Trophoblast cell (in vitro differentiated cells and primary cell): Measurements from ENCODE around the gene ID2.

Experiments used
- DNase-seq, 2 donors: peaks; one replicate each; pipeline ENCODE4 v3.0.0-alpha.2; 2016
- H2AFZ ChIP-seq: 2 replicates; pipeline ENCODE4 v1.6.1; 2013; ENCODE audit warnings: low read length, moderate library complexity, mild to moderate bottlenecking; ENCODE audit not compliant: insufficient read depth, poor library complexity
- H2AK5ac ChIP-seq: 2 replicates; pipeline ENCODE4 v1.6.1; 2013; ENCODE audit warnings: mild to moderate bottlenecking, low read length
- H2BK120ac ChIP-seq: 2 replicates; pipeline ENCODE4 v1.6.1; 2013; ENCODE audit warnings: low read length, mild to moderate bottlenecking, moderate library complexity; ENCODE audit not compliant: insufficient read depth, poor library complexity
- H2BK12ac ChIP-seq: 2 replicates; pipeline ENCODE4 v1.6.1; 2013; ENCODE audit warnings: mild to moderate bottlenecking, low read length, moderate library complexity
- H2BK5ac ChIP-seq: 2 replicates; pipeline ENCODE4 v1.6.1; 2013; ENCODE audit warnings: low read length, low read depth, moderate library complexity, mild to moderate bottlenecking; ENCODE audit not compliant: poor library complexity
- H3K14ac ChIP-seq: 2 replicates; pipeline ENCODE4 v1.6.1; 2013; ENCODE audit warnings: mild to moderate bottlenecking, low read length
- H3K18ac ChIP-seq: 2 replicates; pipeline ENCODE4 v1.6.1; 2013; ENCODE audit warnings: mild to moderate bottlenecking, low read length
- H3K23ac ChIP-seq: 2 replicates; pipeline ENCODE4 v1.6.1; 2013; ENCODE audit warnings: low read length
- H3K27ac ChIP-seq: 2 replicates; pipeline ENCODE4 v1.5.1; 2013; ENCODE audit warnings: low read depth, mild to moderate bottlenecking, inconsistent platforms, low read length, moderate library complexity
- H3K27me3 ChIP-seq: 2 replicates; pipeline ENCODE4 v1.6.1; 2013; ENCODE audit warnings: inconsistent platforms, mild to moderate bottlenecking, low read length, moderate library complexity; ENCODE audit not compliant: insufficient read depth
- H3K36me3 ChIP-seq, 2 experiments: 1 replicate in 1 of 2; 2 replicates in 1 of 2; pipeline ENCODE4 v1.6.1; 2013; ENCODE audit warnings: low read length in 2 of 2, mild to moderate bottlenecking in 2 of 2, moderate library complexity in 1 of 2; ENCODE audit not compliant: insufficient read depth in 2 of 2, control insufficient read depth in 1 of 2
- H3K4ac ChIP-seq: 2 replicates; pipeline ENCODE4 v1.6.1; 2013; ENCODE audit warnings: low read depth, mild to moderate bottlenecking, low read length, moderate library complexity
- H3K4me1 ChIP-seq, 2 experiments: 1 replicate in 1 of 2; 2 replicates in 1 of 2; pipeline ENCODE4 v1.6.1; 2013; ENCODE audit warnings: low read length in 2 of 2, mild to moderate bottlenecking in 2 of 2, moderate library complexity in 1 of 2; ENCODE audit not compliant: insufficient read depth in 2 of 2, control insufficient read depth in 1 of 2
- H3K4me2 ChIP-seq: 2 replicates; pipeline ENCODE4 v1.6.1; 2013; ENCODE audit warnings: inconsistent platforms, mild to moderate bottlenecking, low read length, moderate library complexity
- H3K4me3 ChIP-seq: 2 replicates; pipeline ENCODE4 v1.5.1; 2013; ENCODE audit warnings: mild to moderate bottlenecking, low read depth, low read length, inconsistent platforms
- H3K79me1 ChIP-seq: one replicate; pipeline ENCODE4 v1.6.1; 2013; ENCODE audit warnings: low read length
- H3K79me2 ChIP-seq: 2 replicates; pipeline ENCODE4 v1.6.1; 2013; ENCODE audit warnings: low read length, mild to moderate bottlenecking; ENCODE audit not compliant: control insufficient read depth, insufficient read depth, poor library complexity
- H3K9ac ChIP-seq: 2 replicates; pipeline ENCODE4 v1.6.1; 2013; ENCODE audit warnings: mild to moderate bottlenecking, low read length
- H3K9me3 ChIP-seq: 2 replicates; pipeline ENCODE4 v1.6.1; 2013; ENCODE audit warnings: low read depth, mild to moderate bottlenecking, control low read depth, inconsistent platforms, low read length; ENCODE audit not compliant: insufficient read depth
- H4K12ac ChIP-seq: 2 replicates; pipeline ENCODE4 v1.6.1; 2013; ENCODE audit warnings: low read depth, mild to moderate bottlenecking, low read length, moderate library complexity
- H4K8ac ChIP-seq: 2 replicates; pipeline ENCODE4 v1.6.1; 2013; ENCODE audit warnings: low read depth, mild to moderate bottlenecking, low read length, moderate library complexity
- H4K91ac ChIP-seq: one replicate; pipeline ENCODE4 v1.6.1; 2013; ENCODE audit warnings: low read depth, mild to moderate bottlenecking, low read length, moderate library complexity
- WGBS: extraction: QIAGEN DNeasy Blood & Tissue Kit; methylation state at CpG from one replicate; pipeline ENCODE4 v1.1.7; 2013; ENCODE audit warnings: missing lambda C conversion rate; ENCODE audit not compliant: insufficient read length, insufficient coverage; ENCODE audit errors: extremely low coverage; 5-methylcytosine and 5-hydroxymethylcytosine counted together

ID2 gene

DNA sequence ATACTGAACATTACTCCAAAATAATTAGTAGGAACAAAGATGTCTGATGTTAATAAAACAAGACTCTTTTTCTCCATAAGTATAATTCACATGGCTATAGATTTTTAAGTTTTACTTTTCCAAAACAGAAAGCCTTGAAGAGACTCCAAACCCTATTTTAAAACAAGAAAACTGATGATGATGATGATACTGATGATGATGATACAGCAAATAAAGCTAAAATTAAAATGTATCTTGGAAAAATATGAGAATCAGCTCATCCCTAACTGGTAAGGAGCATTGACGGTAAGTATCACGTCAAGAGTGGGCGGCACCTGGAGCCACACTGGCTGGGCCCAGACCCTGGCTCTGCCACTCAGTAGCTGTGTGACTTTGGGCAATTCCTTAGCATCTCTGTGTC is 39.6 kb downstream of the ID2 start:
- H3K14ac ChIP-seq: no peak overlapping the region
- H3K79me2 ChIP-seq: no peaks in the 10 kb centered on the region
- no peak overlapping the region for H2AFZ ChIP-seq
- H3K27ac ChIP-seq: no peak overlapping the region
- no peak overlapping the region for H3K4me3 ChIP-seq
- H2BK12ac ChIP-seq: no peak overlapping the region
- H3K4me1 ChIP-seq: no peaks in the 10 kb centered on the region
- H3K18ac ChIP-seq: no peak overlapping the region
- no peak overlapping the region for H4K91ac ChIP-seq
- H3K79me1 ChIP-seq: no peaks in the 10 kb centered on the region
- no peak overlapping the region for H2AK5ac ChIP-seq
- H3K27me3 ChIP-seq: no peaks in the 10 kb centered on the region
- no peak overlapping the region for H3K9ac ChIP-seq
- no peak overlapping the region for H2BK5ac ChIP-seq
- DNase-seq: no peak
- H3K36me3 ChIP-seq: no peaks in the 10 kb centered on the region
- no peak overlapping the region for H3K4me2 ChIP-seq
- no peak overlapping the region for H4K12ac ChIP-seq
- WGBS: no CpG with 5 or more reads among the region's 3 CpGs
- no peak overlapping the region for H3K23ac ChIP-seq
- no peak overlapping the region for H4K8ac ChIP-seq
- no peaks in the 10 kb centered on the region for H3K9me3 ChIP-seq
- no peak overlapping the region for H3K4ac ChIP-seq
- no peak overlapping the region for H2BK120ac ChIP-seq

DNA sequence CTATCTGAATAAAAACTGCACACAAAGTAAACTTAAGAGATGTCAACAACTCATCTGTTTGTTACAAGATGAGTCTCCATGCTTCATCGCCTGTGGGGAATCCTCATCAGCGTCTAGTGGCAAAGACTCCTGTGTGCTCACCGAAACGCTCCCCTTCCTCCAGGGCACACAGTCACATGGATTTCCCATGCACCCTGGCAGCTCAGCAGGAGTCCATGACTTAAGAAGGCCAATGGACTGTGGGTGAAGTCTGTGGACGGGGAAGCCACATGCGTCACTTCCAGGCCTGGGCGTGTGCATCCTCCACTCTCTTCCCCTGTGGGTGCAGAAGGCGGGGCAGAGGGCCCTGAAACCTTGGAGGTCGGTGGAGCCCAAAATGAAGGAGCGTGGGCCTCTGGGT is 41.1 kb downstream of the ID2 start:
- Histone ChIP-seq H4K8ac (no peak overlapping the region), H3K4ac (no peak overlapping the region), H3K23ac (no peak overlapping the region), H4K12ac (no peak overlapping the region), H3K14ac (no peak overlapping the region), H2BK12ac (no peak overlapping the region), H3K27ac (no peak overlapping the region), H3K9me3 (no peaks in the 10 kb centered on the region), H3K4me1 (no peaks in the 10 kb centered on the region), H3K9ac (no peak overlapping the region), H2BK5ac (no peak overlapping the region), H3K79me1 (no peaks in the 10 kb centered on the region), H3K18ac (no peak overlapping the region), H3K4me3 (no peak overlapping the region), H2BK120ac (no peak overlapping the region), H3K4me2 (no peak overlapping the region), H3K36me3 (no peaks in the 10 kb centered on the region), H3K27me3 (no peaks in the 10 kb centered on the region), H4K91ac (no peak overlapping the region), H2AK5ac (no peak overlapping the region), H3K79me2 (no peaks in the 10 kb centered on the region), H2AFZ (no peak overlapping the region)
- no peak for DNase-seq
- WGBS: no CpG with 5 or more reads among the region's 10 CpGs

DNA sequence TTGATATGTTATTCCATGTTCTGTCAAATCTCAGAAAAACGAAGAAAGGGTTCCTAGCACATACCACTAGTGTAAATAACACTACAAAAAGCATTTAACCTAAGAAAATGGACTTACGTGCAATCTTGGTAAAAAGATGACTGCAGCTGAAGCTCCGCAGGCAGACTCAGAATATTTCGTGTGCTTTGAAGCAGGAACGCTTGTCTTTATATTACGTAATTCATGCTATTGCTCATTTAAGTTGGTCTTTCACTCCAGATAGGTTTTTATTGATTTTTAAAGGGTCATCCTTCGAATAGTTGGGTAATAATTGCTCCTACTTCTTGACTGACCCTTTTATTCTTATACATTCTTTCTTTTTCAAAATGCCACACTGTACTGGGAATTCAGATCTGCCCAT is 44.0 kb downstream of the ID2 start:
- Histone ChIP-seq H2BK12ac (no peak overlapping the region), H2BK5ac (no peak overlapping the region), H3K79me2 (no peaks in the 10 kb centered on the region), H3K27ac (no peak overlapping the region), H3K9me3 (no peaks in the 10 kb centered on the region), H2BK120ac (no peak overlapping the region), H4K8ac (no peak overlapping the region), H3K23ac (no peak overlapping the region), H3K18ac (no peak overlapping the region), H3K9ac (no peak overlapping the region), H3K36me3 (peaks cover 5 to 11% of the 10 kb centered on the region in 2 experiments), H2AK5ac (no peak overlapping the region), H4K12ac (no peak overlapping the region), H3K4me3 (no peak overlapping the region), H3K4ac (no peak overlapping the region), H2AFZ (no peak overlapping the region), H3K4me2 (no peak overlapping the region), H4K91ac (no peak overlapping the region), H3K27me3 (no peaks in the 10 kb centered on the region), H3K4me1 (no peaks in the 10 kb centered on the region), H3K14ac (no peak overlapping the region), H3K79me1 (no peaks in the 10 kb centered on the region)
- peak in 1 of 2 donors; percentile 13 for DNase-seq
- WGBS: no CpG with 5 or more reads among the region's 7 CpGs

DNA sequence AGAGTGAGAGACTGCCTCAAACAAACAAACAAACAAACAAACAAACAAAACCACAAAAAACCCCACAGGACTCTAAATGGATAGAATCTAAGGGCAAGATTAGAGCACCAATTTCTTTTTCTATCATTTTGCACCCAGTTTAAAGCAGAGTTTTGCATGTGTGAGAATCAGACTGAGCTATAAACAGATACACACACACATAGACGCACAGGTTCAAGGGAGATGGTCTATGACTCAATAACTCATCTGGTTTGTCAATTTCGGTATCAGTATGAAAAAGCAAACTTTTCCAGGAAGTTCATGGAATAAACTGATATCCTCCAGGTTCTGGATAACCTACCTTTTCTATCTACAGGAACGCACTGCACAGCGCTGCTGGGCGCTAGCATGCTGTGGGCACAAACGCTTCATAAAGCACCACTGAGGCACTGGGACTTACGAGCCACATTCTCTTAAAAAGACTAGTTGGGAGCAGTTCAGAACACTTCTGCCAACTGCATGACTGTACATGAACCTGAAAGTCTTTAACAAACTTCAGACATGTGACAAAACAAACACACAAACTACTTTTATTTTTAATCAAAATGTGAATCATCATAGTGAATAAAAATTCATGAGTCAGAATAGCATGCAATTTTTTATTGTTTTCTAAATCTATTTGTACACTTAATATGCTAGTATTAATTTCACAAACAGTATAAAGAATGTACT is 46.6 kb downstream of the ID2 start:
- WGBS: no CpG with 5 or more reads among the region's 7 CpGs
- H4K12ac ChIP-seq: no peak overlapping the region
- no peaks in the 10 kb centered on the region for H3K9me3 ChIP-seq
- H3K4me3 ChIP-seq: no peak overlapping the region
- H3K4me2 ChIP-seq: no peak overlapping the region
- peaks cover 13 to 32% of the 10 kb centered on the region in 2 experiments for H3K36me3 ChIP-seq
- H3K9ac ChIP-seq: no peak overlapping the region
- H2BK120ac ChIP-seq: no peak overlapping the region
- H3K14ac ChIP-seq: no peak overlapping the region
- no peak overlapping the region for H2BK12ac ChIP-seq
- H3K79me2 ChIP-seq: no peaks in the 10 kb centered on the region
- H2AK5ac ChIP-seq: no peak overlapping the region
- no peaks in the 10 kb centered on the region for H3K4me1 ChIP-seq
- no peak overlapping the region for H2AFZ ChIP-seq
- H3K27me3 ChIP-seq: no peaks in the 10 kb centered on the region
- H2BK5ac ChIP-seq: no peak overlapping the region
- no peak for DNase-seq
- no peak overlapping the region for H3K18ac ChIP-seq
- no peak overlapping the region for H3K23ac ChIP-seq
- H3K27ac ChIP-seq: no peak overlapping the region
- no peak overlapping the region for H4K91ac ChIP-seq
- no peaks in the 10 kb centered on the region for H3K79me1 ChIP-seq
- H4K8ac ChIP-seq: no peak overlapping the region
- H3K4ac ChIP-seq: no peak overlapping the region
